GM18909 (cell line): ENCODE results near the gene GLRA3.
A peak's percentile ranks its signal among the peaks of the same experiment; 100 is the strongest.
"Not testable (repeated sequence)": the region's sequence is repeated elsewhere in the genome, so short reads cannot be mapped to it uniquely, and the experiment has no call there.

ENCODE experiments used
- ATAC-seq: cut with Tn5 transposase; IDR thresholded peaks from one replicate; pipeline ENCODE4 v1.9.1; 2021; ENCODE audit warnings: mild to moderate bottlenecking; ENCODE audit not compliant: unreplicated experiment, poor library complexity

Gene GLRA3

GRCh38 chr4:174672276-174672675 lies 156.8 kb downstream of the GLRA3 start:
- ATAC-seq: no peak

GRCh38 chr4:174669270-174669669 lies 159.8 kb downstream of the GLRA3 start:
- no peak for ATAC-seq

GRCh38 chr4:174665799-174666198 lies 163.2 kb downstream of the GLRA3 start:
- no peak for ATAC-seq

- no peak for ATAC-seq
Observed at GRCh38 chr4:174663216-174663615, 165.8 kb downstream of the GLRA3 start.

- no peak for ATAC-seq
Observed at GRCh38 chr4:174658246-174658645, 170.8 kb downstream of the GLRA3 start.

- no peak for ATAC-seq
Observed at GRCh38 chr4:174657472-174657871, 171.6 kb downstream of the GLRA3 start.

GRCh38 chr4:174654634-174655033 lies 174.4 kb downstream of the GLRA3 start:
- no peak for ATAC-seq

- no peak for ATAC-seq
Observed at GRCh38 chr4:174650711-174651355, 178.2 kb downstream of the GLRA3 start.

- no peak for ATAC-seq
Observed at GRCh38 chr4:174648812-174649211, 180.2 kb downstream of the GLRA3 start.

GRCh38 chr4:174646326-174646725 lies 182.7 kb downstream of the GLRA3 start:
- no peak for ATAC-seq

- ATAC-seq: no peak
Observed at GRCh38 chr4:174640146-174640545, 188.9 kb downstream of the GLRA3 start.

- ATAC-seq: no peak
Observed at GRCh38 chr4:174635732-174636131, 193.3 kb downstream of the GLRA3 start.

GRCh38 chr4:174633399-174633798 lies 195.6 kb downstream of the GLRA3 start:
- ATAC-seq: no peak

GRCh38 chr4:174631901-174632758 lies 196.9 kb downstream of the GLRA3 start:
- peak; percentile 73 for ATAC-seq

GRCh38 chr4:174629907-174630450 lies 199.1 kb downstream of the GLRA3 start:
- not testable (repeated sequence) for ATAC-seq

- ATAC-seq: no peak
Observed at GRCh38 chr4:174629265-174629664, 199.8 kb downstream of the GLRA3 start.

- no peak for ATAC-seq
Observed at GRCh38 chr4:174628191-174628590, 200.9 kb downstream of the GLRA3 start.

- no peak for ATAC-seq
Observed at GRCh38 chr4:174627473-174627872, 201.6 kb downstream of the GLRA3 start.

GRCh38 chr4:174626342-174627008 lies 202.6 kb downstream of the GLRA3 start:
- ATAC-seq: no peak

GRCh38 chr4:174616661-174617060 lies 212.4 kb downstream of the GLRA3 start:
- no peak for ATAC-seq

GRCh38 chr4:174613979-174614378 lies 215.1 kb downstream of the GLRA3 start:
- ATAC-seq: no peak
